ENCODE results near the gene TAAR5. TPM values are rescaled to one million over a fixed set of nuclear protein-coding genes. Genes with fewer than 3 reads are reported as not detected.
"Not testable (repeated sequence)": the region's sequence is repeated elsewhere in the genome, so short reads cannot be mapped to it uniquely, and the experiment has no call there.

The TAAR5 gene, protein sequence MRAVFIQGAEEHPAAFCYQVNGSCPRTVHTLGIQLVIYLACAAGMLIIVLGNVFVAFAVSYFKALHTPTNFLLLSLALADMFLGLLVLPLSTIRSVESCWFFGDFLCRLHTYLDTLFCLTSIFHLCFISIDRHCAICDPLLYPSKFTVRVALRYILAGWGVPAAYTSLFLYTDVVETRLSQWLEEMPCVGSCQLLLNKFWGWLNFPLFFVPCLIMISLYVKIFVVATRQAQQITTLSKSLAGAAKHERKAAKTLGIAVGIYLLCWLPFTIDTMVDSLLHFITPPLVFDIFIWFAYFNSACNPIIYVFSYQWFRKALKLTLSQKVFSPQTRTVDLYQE
- polyA plus RNA-seq (2012; rRNA removed) = not detected in 2 replicates
- not detected in 2 replicates for polyA plus RNA-seq (2012; cell fraction: cytosol; rRNA removed)
- not detected in 2 replicates for polyA plus RNA-seq (2012; cell fraction: nucleus; rRNA removed)

DNA sequence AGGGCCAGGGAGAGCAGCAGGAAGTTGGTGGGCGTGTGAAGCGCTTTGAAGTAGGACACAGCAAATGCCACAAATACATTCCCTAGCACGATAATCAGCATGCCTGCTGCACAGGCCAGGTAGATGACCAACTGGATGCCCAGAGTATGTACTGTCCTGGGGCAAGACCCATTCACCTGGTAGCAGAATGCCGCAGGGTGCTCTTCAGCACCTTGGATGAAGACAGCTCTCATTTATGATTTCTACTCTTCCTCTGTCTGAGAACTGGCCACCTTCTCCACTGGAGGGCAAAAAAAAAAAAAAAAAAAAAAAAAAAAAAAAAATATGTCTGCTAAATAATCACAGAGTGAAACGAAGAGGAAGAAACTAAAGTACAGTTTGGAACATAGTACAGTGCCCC, at the start of gene TAAR5:
TSS of gene TAAR5 (minus strand) at position 288 of the 400 bp plus-strand sequence. CDS start at position 233, 55 bp downstream.
- no peak within 1 kb of the TSS for H2AFZ ChIP-seq (ENCODE audit: low read depth)
- 31% methylated on average over 5 of the region's 5 CpGs for WGBS (ENCODE audit: low lambda C conversion rate)
- no peak within 1 kb of the TSS for H3K4me2 ChIP-seq
- H3K4me1 ChIP-seq (ENCODE audit: control insufficient read depth in 1 of 2, insufficient read depth in 2 of 2, low read depth in 1 of 2, low read length in 1 of 2) = no peaks in the 10 kb centered on the region
- no peak within 1 kb of the TSS for H3K27ac ChIP-seq (ENCODE audit: low read depth in 2 of 2, low read length in 1 of 2)
- DNase-seq = no peak
- H4K20me1 ChIP-seq (ENCODE audit: insufficient read depth) = no peaks in the 10 kb centered on the region
- TF ChIP-seq TEAD4 (IDR thresholded peaks at IDR 0.05; ENCODE audit: borderline replicate concordance, insufficient read depth) (no peak), FOXJ3 (CRISPR knock-in tag; IDR thresholded peaks at IDR 0.05) (no peak), CHD2 (IDR thresholded peaks at IDR 0.05; ENCODE audit: low read length, partially characterized antibody) (no peak), GABPA (IDR thresholded peaks at IDR 0.05; ENCODE audit: low read depth) (no peak), YY1 (IDR thresholded peaks at IDR 0.05; ENCODE audit: low read depth) (no peak), RFX5 (IDR thresholded peaks at IDR 0.05; ENCODE audit: low read length) (no peak), GATA2 (CRISPR knock-in tag; IDR thresholded peaks at IDR 0.05) (no peak), RAD21 (IDR thresholded peaks at IDR 0.05; ENCODE audit: low read length) (no peak), RXRA (IDR thresholded peaks at IDR 0.05; ENCODE audit: borderline replicate concordance, low read depth) (no peak)
- TF ChIP-seq, protein P1, sequence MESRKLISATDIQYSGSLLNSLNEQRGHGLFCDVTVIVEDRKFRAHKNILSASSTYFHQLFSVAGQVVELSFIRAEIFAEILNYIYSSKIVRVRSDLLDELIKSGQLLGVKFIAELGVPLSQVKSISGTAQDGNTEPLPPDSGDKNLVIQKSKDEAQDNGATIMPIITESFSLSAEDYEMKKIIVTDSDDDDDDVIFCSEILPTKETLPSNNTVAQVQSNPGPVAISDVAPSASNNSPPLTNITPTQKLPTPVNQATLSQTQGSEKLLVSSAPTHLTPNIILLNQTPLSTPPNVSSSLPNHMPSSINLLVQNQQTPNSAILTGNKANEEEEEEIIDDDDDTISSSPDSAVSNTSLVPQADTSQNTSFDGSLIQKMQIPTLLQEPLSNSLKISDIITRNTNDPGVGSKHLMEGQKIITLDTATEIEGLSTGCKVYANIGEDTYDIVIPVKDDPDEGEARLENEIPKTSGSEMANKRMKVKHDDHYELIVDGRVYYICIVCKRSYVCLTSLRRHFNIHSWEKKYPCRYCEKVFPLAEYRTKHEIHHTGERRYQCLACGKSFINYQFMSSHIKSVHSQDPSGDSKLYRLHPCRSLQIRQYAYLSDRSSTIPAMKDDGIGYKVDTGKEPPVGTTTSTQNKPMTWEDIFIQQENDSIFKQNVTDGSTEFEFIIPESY (IDR thresholded peaks at IDR 0.05; ENCODE audit: borderline replicate concordance, low read depth) = no peak
- TF ChIP-seq, protein P2, sequence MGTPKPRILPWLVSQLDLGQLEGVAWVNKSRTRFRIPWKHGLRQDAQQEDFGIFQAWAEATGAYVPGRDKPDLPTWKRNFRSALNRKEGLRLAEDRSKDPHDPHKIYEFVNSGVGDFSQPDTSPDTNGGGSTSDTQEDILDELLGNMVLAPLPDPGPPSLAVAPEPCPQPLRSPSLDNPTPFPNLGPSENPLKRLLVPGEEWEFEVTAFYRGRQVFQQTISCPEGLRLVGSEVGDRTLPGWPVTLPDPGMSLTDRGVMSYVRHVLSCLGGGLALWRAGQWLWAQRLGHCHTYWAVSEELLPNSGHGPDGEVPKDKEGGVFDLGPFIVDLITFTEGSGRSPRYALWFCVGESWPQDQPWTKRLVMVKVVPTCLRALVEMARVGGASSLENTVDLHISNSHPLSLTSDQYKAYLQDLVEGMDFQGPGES (IDR thresholded peaks at IDR 0.05; ENCODE audit: low read depth, low read length) = no peak
- TF ChIP-seq, protein P3, sequence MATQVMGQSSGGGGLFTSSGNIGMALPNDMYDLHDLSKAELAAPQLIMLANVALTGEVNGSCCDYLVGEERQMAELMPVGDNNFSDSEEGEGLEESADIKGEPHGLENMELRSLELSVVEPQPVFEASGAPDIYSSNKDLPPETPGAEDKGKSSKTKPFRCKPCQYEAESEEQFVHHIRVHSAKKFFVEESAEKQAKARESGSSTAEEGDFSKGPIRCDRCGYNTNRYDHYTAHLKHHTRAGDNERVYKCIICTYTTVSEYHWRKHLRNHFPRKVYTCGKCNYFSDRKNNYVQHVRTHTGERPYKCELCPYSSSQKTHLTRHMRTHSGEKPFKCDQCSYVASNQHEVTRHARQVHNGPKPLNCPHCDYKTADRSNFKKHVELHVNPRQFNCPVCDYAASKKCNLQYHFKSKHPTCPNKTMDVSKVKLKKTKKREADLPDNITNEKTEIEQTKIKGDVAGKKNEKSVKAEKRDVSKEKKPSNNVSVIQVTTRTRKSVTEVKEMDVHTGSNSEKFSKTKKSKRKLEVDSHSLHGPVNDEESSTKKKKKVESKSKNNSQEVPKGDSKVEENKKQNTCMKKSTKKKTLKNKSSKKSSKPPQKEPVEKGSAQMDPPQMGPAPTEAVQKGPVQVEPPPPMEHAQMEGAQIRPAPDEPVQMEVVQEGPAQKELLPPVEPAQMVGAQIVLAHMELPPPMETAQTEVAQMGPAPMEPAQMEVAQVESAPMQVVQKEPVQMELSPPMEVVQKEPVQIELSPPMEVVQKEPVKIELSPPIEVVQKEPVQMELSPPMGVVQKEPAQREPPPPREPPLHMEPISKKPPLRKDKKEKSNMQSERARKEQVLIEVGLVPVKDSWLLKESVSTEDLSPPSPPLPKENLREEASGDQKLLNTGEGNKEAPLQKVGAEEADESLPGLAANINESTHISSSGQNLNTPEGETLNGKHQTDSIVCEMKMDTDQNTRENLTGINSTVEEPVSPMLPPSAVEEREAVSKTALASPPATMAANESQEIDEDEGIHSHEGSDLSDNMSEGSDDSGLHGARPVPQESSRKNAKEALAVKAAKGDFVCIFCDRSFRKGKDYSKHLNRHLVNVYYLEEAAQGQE (IDR thresholded peaks at IDR 0.05; ENCODE audit: low read depth, low read length) = no peak
- TF ChIP-seq, protein P4, sequence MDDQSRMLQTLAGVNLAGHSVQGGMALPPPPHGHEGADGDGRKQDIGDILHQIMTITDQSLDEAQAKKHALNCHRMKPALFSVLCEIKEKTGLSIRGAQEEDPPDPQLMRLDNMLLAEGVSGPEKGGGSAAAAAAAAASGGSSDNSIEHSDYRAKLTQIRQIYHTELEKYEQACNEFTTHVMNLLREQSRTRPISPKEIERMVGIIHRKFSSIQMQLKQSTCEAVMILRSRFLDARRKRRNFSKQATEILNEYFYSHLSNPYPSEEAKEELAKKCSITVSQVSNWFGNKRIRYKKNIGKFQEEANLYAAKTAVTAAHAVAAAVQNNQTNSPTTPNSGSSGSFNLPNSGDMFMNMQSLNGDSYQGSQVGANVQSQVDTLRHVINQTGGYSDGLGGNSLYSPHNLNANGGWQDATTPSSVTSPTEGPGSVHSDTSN (IDR thresholded peaks at IDR 0.05) = no peak
- ChIA-PET POLR2A (no interaction called here), CTCF (no interaction called here)
- no peaks in the 10 kb centered on the region for H3F3A ChIP-seq (replicated peaks; ENCODE audit: insufficient read depth)
- no peaks in the 10 kb centered on the region for H3K36me3 ChIP-seq (replicated peaks in 1 of 2; ENCODE audit: control insufficient read depth in 1 of 2, insufficient read depth in 2 of 2, low read length in 1 of 2)
- no peaks in the 10 kb centered on the region for H3K9me3 ChIP-seq
- H3K79me2 ChIP-seq (ENCODE audit: insufficient read depth) = no peaks in the 10 kb centered on the region
- H3K9me2 ChIP-seq = no peaks in the 10 kb centered on the region
- no peak within 1 kb of the TSS for H3K4me3 ChIP-seq (ENCODE audit: low read depth in 2 of 2, low read length in 1 of 2)
- H3K9ac ChIP-seq = no peak within 1 kb of the TSS
- H3K27me3 ChIP-seq (ENCODE audit: insufficient read depth) = no peaks in the 10 kb centered on the region

DNA sequence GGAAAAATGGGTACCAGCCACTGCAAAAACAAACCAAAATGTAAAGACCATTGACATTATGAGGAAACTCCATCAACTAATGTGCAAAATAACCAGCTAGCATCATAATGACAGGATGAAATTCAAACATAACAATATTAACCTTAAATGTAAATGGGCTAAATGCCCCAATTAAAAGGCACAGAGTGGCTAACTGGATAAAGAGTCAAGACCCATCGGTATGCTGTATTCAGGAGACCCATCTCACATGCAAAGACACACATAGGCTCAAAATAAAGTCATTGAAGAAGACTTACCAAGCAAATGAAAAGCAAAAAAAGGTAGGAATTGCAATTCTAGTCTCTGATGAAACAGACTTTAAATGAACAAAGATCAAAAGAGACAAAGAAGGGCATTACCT, 47.6 kb upstream of the TAAR5 start:
- H3F3A ChIP-seq (replicated peaks; ENCODE audit: insufficient read depth); H3K36me3 ChIP-seq (replicated peaks in 1 of 2; ENCODE audit: control insufficient read depth in 1 of 2, insufficient read depth in 2 of 2, low read length in 1 of 2); H4K20me1 ChIP-seq (ENCODE audit: insufficient read depth); H2AFZ ChIP-seq (ENCODE audit: low read depth); H3K79me2 ChIP-seq (ENCODE audit: insufficient read depth); H3K4me1 ChIP-seq (ENCODE audit: control insufficient read depth in 1 of 2, insufficient read depth in 2 of 2, low read depth in 1 of 2, low read length in 1 of 2); H3K27me3 ChIP-seq (ENCODE audit: insufficient read depth); H3K4me2 ChIP-seq; DNase-seq; H3K4me3 ChIP-seq (ENCODE audit: low read depth in 2 of 2, low read length in 1 of 2); CTCF ChIA-PET; H3K9me3 ChIP-seq; H3K9me2 ChIP-seq; H3K9ac ChIP-seq; H3K27ac ChIP-seq (ENCODE audit: low read depth in 2 of 2, low read length in 1 of 2); POLR2A ChIA-PET: not testable (repeated sequence)
- WGBS (ENCODE audit: low lambda C conversion rate) = 0% methylated on average over 1 of the region's 1 CpG

DNA sequence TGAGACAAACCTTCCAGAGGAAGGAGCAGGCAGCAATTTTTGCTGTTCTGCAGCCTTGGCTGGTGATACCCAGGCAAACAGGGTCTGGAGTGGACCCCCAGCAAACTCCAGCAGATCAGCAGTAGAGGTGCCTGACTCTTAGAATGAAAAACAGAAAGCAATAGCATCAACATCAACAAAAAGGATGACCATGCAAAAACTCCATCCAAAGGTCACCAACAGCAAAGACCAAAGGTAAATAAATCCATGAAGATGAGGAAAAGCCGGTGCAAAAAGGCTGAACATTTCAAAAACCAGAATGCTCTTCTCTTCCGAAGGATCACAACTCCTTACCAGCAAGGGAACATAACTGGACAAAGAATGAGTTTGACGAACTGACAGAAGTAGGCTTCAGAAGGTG, 46.4 kb upstream of the TAAR5 start:
- not testable (repeated sequence) for H3K4me2 ChIP-seq
- 4% methylated on average over 3 of the region's 3 CpGs for WGBS (ENCODE audit: low lambda C conversion rate)

More for the DNA sequence above, 46.4 kb upstream of the TAAR5 start:
- CTCF ChIA-PET; H4K20me1 ChIP-seq (ENCODE audit: insufficient read depth); H3F3A ChIP-seq (replicated peaks; ENCODE audit: insufficient read depth); H2AFZ ChIP-seq (ENCODE audit: low read depth); DNase-seq; H3K4me1 ChIP-seq (ENCODE audit: control insufficient read depth in 1 of 2, insufficient read depth in 2 of 2, low read depth in 1 of 2, low read length in 1 of 2); H3K9me3 ChIP-seq; H3K27ac ChIP-seq (ENCODE audit: low read depth in 2 of 2, low read length in 1 of 2); H3K27me3 ChIP-seq (ENCODE audit: insufficient read depth); H3K79me2 ChIP-seq (ENCODE audit: insufficient read depth); H3K9me2 ChIP-seq; H3K4me3 ChIP-seq (ENCODE audit: low read depth in 2 of 2, low read length in 1 of 2); H3K36me3 ChIP-seq (replicated peaks in 1 of 2; ENCODE audit: control insufficient read depth in 1 of 2, insufficient read depth in 2 of 2, low read length in 1 of 2); POLR2A ChIA-PET; H3K9ac ChIP-seq: not testable (repeated sequence)

Measured in SK-N-SH (cell line).